ENCODE measurements around the gene HSPG2.
"Not testable (repeated sequence)": the region's sequence is repeated elsewhere in the genome, so short reads cannot be mapped to it uniquely, and the experiment has no call there.

The HSPG2 gene

DNA sequence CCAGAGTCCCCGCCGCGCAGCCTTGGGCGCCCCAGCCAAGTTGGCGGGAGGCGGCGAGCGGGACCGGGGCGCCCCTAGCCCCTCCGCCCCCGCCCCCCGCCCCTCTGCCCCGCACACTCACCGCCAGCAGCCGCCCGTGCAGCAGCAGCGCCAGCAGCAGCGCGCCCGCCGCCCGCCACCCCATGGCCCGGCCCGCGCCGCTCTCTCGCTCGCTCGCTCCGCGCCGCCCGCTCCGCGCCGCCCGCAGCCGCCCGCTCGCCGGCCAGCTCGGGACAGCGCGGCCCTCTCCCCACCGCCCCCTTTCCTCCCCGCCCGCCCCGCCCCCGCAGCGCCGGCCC lies at the start of gene HSPG2:
TSS of gene HSPG2 (minus strand) at position 277 of the 338 bp plus-strand sequence. CDS start at position 184, 93 bp downstream.
- H3K27ac ChIP-seq (ENCODE audit: low read depth, low read length), result peak within 1 kb of the TSS; percentile 99
- H3K79me2 ChIP-seq (ENCODE audit: control insufficient read depth, insufficient read depth, low read length, unreplicated experiment), result peaks cover 40% of the 10 kb centered on the region
- H2AFZ ChIP-seq (ENCODE audit: low read length, unreplicated experiment), result peak within 1 kb of the TSS; percentile 86
- H3K4me1 ChIP-seq (ENCODE audit: control insufficient read depth, insufficient read depth, low read length, unreplicated experiment), result peaks cover 57% of the 10 kb centered on the region
- peak within 1 kb of the TSS; percentile 86 for H3K4me3 ChIP-seq (ENCODE audit: low read depth, low read length)
- no peaks in the 10 kb centered on the region for H3K27me3 ChIP-seq (ENCODE audit: insufficient read depth, low read length)
- H3K36me3 ChIP-seq (ENCODE audit: insufficient read depth, low read length), result no peaks in the 10 kb centered on the region

DNA sequence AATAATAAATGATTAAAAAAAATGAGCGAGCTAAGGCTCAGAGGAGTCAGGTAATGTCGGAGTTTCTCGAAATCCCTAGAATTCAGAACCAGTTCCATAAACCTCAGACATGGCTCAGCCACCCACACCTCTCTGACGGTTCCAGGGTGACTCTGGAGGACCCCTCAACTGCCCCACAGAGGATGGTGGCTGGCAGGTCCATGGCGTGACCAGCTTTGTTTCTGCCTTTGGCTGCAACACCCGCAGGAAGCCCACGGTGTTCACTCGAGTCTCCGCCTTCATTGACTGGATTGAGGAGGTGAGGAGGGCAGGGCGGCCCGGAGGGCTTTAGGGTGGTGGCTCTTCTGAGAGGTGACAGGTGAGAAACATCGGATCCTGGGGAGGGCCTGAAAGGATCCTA lies 49.3 kb upstream of the HSPG2 start:
- H3K27me3 ChIP-seq (ENCODE audit: insufficient read depth, low read length); H3K36me3 ChIP-seq (ENCODE audit: insufficient read depth, low read length); H3K79me2 ChIP-seq (ENCODE audit: control insufficient read depth, insufficient read depth, low read length, unreplicated experiment); H3K4me3 ChIP-seq (ENCODE audit: low read depth, low read length); H3K27ac ChIP-seq (ENCODE audit: low read depth, low read length); H3K4me1 ChIP-seq (ENCODE audit: control insufficient read depth, insufficient read depth, low read length, unreplicated experiment); H2AFZ ChIP-seq (ENCODE audit: low read length, unreplicated experiment): not testable (repeated sequence)

DNA sequence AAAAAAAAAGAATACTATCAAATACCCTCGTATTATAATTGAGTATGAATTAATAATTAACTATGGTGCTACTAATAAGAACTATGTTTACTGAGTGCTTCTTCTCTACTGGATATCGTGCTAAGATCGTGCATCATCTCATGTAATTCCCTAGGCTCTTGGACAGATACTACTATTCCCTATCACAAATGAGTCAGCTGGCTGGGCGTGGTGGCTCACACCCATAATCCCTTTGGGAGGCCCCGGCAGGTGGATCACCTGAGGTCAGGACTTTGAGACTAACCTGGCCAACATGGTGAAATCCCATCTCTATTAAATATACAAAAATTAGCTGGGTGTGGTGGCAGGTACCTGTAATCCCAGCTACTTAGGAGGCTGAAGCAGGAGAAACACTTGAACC lies 48.8 kb upstream of the HSPG2 start:
- H3K27ac ChIP-seq (ENCODE audit: low read depth, low read length); H2AFZ ChIP-seq (ENCODE audit: low read length, unreplicated experiment); H3K4me3 ChIP-seq (ENCODE audit: low read depth, low read length); H3K27me3 ChIP-seq (ENCODE audit: insufficient read depth, low read length); H3K36me3 ChIP-seq (ENCODE audit: insufficient read depth, low read length); H3K79me2 ChIP-seq (ENCODE audit: control insufficient read depth, insufficient read depth, low read length, unreplicated experiment); H3K4me1 ChIP-seq (ENCODE audit: control insufficient read depth, insufficient read depth, low read length, unreplicated experiment): not testable (repeated sequence)

DNA sequence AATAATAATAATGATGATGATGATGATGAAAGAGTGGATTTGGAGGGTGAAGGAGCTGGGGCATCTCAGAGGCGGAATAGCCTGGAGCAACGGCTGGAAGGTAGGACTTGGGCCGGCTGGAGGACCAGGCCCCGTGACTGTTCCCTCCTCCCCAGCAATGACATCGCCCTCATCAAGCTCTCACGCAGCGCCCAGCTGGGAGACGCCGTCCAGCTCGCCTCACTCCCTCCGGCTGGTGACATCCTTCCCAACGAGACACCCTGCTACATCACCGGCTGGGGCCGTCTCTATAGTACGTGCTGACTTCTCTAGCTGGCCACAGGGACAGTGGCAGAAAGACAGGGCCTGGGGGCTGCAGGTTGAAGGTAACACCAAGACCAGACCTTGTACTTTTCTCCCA lies 46.4 kb upstream of the HSPG2 start:
- H3K27ac ChIP-seq (ENCODE audit: low read depth, low read length); H3K79me2 ChIP-seq (ENCODE audit: control insufficient read depth, insufficient read depth, low read length, unreplicated experiment); H2AFZ ChIP-seq (ENCODE audit: low read length, unreplicated experiment); H3K4me1 ChIP-seq (ENCODE audit: control insufficient read depth, insufficient read depth, low read length, unreplicated experiment); H3K4me3 ChIP-seq (ENCODE audit: low read depth, low read length); H3K27me3 ChIP-seq (ENCODE audit: insufficient read depth, low read length); H3K36me3 ChIP-seq (ENCODE audit: insufficient read depth, low read length): not testable (repeated sequence)

DNA sequence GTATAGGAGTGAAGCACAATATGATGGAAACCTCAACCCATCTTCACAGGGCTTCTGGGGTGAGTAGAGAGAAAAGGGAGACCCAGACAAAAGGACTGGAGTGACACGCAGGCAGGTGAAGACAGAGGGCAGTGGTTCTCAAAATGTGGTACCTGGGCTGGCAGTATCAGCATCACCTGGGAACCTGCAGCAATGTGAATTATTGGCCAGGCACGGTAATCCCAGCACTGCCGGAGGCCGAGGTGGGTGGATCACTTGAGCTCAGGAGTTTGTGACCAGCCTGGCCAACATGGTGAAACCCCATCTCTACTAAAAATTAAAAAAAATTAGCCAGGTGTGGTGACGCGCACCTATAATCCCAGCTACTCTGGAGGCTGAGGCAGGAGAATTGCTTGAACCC lies 45.0 kb upstream of the HSPG2 start:
- not testable (repeated sequence) for H3K4me1 ChIP-seq (ENCODE audit: control insufficient read depth, insufficient read depth, low read length, unreplicated experiment); H3K4me3 ChIP-seq (ENCODE audit: low read depth, low read length); H3K79me2 ChIP-seq (ENCODE audit: control insufficient read depth, insufficient read depth, low read length, unreplicated experiment); H3K27me3 ChIP-seq (ENCODE audit: insufficient read depth, low read length); H3K36me3 ChIP-seq (ENCODE audit: insufficient read depth, low read length); H2AFZ ChIP-seq (ENCODE audit: low read length, unreplicated experiment); H3K27ac ChIP-seq (ENCODE audit: low read depth, low read length)

DNA sequence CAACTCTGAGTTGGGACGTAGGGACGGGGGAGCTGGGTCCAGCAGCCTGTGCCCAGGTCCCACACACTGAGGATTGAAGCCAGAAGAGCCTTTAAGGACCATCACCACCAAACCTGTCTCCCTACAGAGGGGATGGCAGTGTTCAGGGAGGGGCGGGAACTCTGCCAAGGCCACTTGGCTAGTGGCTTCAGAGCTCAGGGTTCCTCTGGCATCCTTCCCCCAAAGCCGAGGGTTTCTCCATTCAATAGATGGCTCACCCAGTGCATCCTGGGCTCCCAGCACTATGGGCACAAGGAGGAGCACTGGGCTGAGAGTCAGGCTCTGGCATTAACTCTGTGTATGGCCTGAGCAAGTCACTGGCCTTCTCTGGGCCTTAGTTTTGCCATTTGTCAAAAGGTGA lies 44.1 kb upstream of the HSPG2 start:
- not testable (repeated sequence) for H3K4me1 ChIP-seq (ENCODE audit: control insufficient read depth, insufficient read depth, low read length, unreplicated experiment); H3K36me3 ChIP-seq (ENCODE audit: insufficient read depth, low read length); H3K27ac ChIP-seq (ENCODE audit: low read depth, low read length); H3K79me2 ChIP-seq (ENCODE audit: control insufficient read depth, insufficient read depth, low read length, unreplicated experiment); H2AFZ ChIP-seq (ENCODE audit: low read length, unreplicated experiment); H3K4me3 ChIP-seq (ENCODE audit: low read depth, low read length); H3K27me3 ChIP-seq (ENCODE audit: insufficient read depth, low read length)

DNA sequence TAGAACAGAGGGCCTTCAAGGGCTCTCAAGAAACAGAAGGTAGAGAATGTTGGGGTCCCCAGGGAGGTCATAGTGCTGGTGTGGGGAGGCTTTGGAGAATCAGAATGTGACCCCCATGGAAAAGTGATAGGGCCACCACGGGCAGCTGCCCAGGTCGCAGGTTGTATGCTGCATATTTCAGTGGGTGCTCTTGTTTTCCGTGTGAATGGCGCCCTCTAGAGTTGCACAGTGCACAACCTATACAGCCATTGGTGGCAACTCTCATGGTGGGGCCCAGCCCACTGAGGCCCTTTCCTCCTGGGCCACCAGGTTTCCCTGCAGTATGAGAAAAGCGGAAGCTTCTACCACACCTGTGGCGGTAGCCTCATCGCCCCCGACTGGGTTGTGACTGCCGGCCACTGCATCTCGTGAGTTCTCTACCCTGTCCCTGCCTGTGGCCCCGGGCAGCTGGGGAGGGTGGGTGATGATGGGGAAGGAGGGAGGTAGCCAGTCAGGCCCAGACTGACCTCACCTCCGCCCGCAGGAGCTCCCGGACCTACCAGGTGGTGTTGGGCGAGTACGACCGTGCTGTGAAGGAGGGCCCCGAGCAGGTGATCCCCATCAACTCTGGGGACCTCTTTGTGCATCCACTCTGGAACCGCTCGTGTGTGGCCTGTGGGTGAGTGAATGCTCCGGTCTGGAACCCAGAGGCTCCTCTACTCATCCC lies 43.6 kb upstream of the HSPG2 start:
- not testable (repeated sequence) for H3K27me3 ChIP-seq (ENCODE audit: insufficient read depth, low read length); H2AFZ ChIP-seq (ENCODE audit: low read length, unreplicated experiment); H3K4me1 ChIP-seq (ENCODE audit: control insufficient read depth, insufficient read depth, low read length, unreplicated experiment); H3K36me3 ChIP-seq (ENCODE audit: insufficient read depth, low read length); H3K79me2 ChIP-seq (ENCODE audit: control insufficient read depth, insufficient read depth, low read length, unreplicated experiment); H3K4me3 ChIP-seq (ENCODE audit: low read depth, low read length); H3K27ac ChIP-seq (ENCODE audit: low read depth, low read length)

DNA sequence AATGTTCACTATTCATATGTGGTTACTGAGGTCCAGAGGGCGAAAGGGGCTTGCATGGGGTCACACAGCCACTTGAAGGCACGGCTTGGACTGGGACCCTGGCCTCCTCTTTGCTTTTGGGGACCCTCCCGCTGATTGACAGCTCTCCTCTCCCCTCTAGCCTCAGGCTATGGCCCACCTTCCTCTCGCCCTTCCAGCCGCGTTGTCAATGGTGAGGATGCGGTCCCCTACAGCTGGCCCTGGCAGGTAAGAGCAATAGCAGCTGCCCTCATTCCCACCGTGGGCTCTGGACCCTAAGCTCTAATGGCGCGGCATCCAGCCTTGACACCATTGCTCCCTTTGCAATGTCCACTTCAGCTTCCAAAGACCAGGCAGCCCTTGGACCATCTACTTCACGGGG lies 41.1 kb upstream of the HSPG2 start:
- not testable (repeated sequence) for H3K36me3 ChIP-seq (ENCODE audit: insufficient read depth, low read length); H3K27me3 ChIP-seq (ENCODE audit: insufficient read depth, low read length); H2AFZ ChIP-seq (ENCODE audit: low read length, unreplicated experiment); H3K4me3 ChIP-seq (ENCODE audit: low read depth, low read length); H3K79me2 ChIP-seq (ENCODE audit: control insufficient read depth, insufficient read depth, low read length, unreplicated experiment); H3K27ac ChIP-seq (ENCODE audit: low read depth, low read length); H3K4me1 ChIP-seq (ENCODE audit: control insufficient read depth, insufficient read depth, low read length, unreplicated experiment)

DNA sequence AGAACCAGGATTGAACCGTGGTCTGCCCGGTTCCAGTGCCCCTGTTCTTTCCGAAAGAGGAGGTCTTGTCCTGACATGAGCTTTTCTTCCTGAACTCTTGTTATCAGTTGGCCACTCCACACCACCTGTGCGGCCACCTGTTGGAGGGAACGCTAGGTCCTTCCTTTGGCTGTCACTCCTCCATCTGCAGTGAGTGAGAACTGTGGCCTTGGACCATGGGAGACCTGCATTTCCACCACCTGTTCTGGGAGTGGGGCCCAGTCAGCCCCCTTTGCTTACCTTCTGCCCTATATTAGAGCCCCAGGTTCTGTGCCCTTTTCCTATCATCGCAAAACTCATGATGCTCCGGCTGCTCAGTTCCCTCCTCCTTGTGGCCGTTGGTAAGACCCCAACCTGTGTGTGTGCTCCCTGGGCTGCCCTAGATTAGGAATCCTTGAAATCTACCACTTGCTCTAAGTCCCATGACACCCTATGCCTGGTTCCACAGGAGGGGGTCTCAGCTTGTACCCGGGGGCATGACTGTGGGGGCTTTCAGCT lies 39.7 kb upstream of the HSPG2 start, which contains the start of gene CELA3B:
TSS of gene CELA3B (plus strand) at position 320 of the 537 bp plus-strand sequence. CDS start at position 338, 18 bp downstream.
- not testable (repeated sequence) for H3K4me1 ChIP-seq (ENCODE audit: control insufficient read depth, insufficient read depth, low read length, unreplicated experiment); H2AFZ ChIP-seq (ENCODE audit: low read length, unreplicated experiment); H3K79me2 ChIP-seq (ENCODE audit: control insufficient read depth, insufficient read depth, low read length, unreplicated experiment); H3K36me3 ChIP-seq (ENCODE audit: insufficient read depth, low read length); H3K27me3 ChIP-seq (ENCODE audit: insufficient read depth, low read length); H3K27ac ChIP-seq (ENCODE audit: low read depth, low read length); H3K4me3 ChIP-seq (ENCODE audit: low read depth, low read length)

DNA sequence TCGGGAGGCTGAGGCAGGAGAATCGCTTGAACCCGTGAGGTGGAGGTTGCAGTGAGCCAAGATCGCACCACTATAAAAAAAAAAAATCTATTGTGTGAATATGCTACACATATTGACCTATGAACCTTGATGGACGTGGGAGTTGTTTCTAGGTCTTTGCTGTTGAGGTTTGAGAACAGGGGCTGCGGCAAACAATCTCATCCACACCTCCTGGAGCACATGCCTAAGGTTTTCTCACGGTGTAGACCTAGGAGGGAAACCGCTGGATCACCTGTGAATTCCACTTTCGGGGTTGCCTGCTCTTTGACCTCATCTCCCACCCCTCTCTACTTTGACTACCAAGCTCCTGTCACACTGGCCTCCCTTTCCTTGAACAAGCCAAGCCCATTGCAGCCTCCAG lies 38.2 kb upstream of the HSPG2 start:
- H3K79me2 ChIP-seq (ENCODE audit: control insufficient read depth, insufficient read depth, low read length, unreplicated experiment); H3K36me3 ChIP-seq (ENCODE audit: insufficient read depth, low read length); H2AFZ ChIP-seq (ENCODE audit: low read length, unreplicated experiment); H3K4me1 ChIP-seq (ENCODE audit: control insufficient read depth, insufficient read depth, low read length, unreplicated experiment); H3K27me3 ChIP-seq (ENCODE audit: insufficient read depth, low read length); H3K4me3 ChIP-seq (ENCODE audit: low read depth, low read length); H3K27ac ChIP-seq (ENCODE audit: low read depth, low read length): not testable (repeated sequence)

DNA sequence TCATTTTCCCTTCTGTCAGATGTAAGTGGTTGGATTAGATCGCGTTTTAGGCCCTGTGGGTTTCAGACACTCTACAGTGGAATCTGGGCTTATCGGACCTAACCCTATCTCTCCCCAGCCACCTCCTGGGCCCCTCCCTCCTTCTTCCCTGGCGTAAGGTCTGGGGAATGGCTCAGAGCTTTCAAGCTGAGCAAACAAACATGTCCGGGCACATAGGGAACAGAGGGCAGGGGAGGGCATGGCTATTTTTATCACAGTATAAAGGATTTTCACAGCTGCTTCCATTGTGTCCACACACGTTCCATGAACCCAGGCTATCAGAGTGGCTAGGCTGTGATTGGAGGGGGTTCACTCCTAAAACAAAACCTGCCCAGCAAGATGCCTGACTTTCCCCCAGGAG lies 37.6 kb upstream of the HSPG2 start:
- H3K4me1 ChIP-seq (ENCODE audit: control insufficient read depth, insufficient read depth, low read length, unreplicated experiment); H3K4me3 ChIP-seq (ENCODE audit: low read depth, low read length); H3K27ac ChIP-seq (ENCODE audit: low read depth, low read length); H3K79me2 ChIP-seq (ENCODE audit: control insufficient read depth, insufficient read depth, low read length, unreplicated experiment); H3K36me3 ChIP-seq (ENCODE audit: insufficient read depth, low read length); H2AFZ ChIP-seq (ENCODE audit: low read length, unreplicated experiment); H3K27me3 ChIP-seq (ENCODE audit: insufficient read depth, low read length): not testable (repeated sequence)

Measured in ACC112 (cell line).